Measurements from ENCODE around the gene KANK2.

The KANK2 gene

DNA sequence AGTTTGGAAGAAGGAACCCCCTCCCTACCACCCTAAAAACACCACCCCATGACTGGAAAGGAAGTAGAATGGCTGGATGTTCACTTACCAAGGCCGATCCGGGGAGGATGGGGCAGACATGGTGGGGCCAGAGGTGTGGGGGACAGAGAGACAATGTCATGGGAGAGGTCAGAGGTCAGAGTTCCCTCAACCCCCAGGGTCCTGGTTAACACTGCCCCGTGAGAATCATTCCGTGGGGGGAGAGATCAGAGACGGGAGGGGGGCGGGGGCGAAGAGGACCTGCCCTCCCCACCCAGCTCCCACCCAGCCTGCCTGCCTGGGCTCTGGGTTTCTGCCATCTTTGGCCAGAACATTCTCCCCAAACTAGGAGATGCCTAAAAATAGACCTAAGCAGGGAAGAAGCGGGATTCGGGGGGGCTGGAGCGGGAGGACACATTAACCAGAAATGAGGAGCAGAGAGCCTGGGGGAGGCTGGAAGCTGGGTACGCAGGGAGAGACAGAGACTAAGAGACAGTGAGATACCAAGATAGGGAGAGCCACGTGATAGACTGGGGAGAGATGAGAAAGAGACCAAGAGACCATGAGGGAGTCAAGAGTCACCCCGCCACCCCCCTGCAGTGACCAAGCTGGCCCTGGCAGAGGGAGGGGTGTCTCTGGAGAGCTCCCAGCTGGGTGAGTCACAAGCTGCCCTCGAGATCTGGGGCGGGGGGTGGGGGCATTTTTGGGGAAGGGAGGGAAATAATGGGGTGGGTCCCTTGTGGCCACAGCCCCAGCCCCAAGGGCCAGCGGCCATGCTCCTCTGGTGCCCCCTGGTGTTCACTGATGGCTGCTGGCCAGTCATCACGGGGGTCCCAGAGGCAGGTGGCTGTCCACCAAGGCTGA lies 6.1 kb upstream of the KANK2 start:
- no peak overlapping the region for H3K9ac ChIP-seq (ENCODE audit: low read depth, low read length)

DNA sequence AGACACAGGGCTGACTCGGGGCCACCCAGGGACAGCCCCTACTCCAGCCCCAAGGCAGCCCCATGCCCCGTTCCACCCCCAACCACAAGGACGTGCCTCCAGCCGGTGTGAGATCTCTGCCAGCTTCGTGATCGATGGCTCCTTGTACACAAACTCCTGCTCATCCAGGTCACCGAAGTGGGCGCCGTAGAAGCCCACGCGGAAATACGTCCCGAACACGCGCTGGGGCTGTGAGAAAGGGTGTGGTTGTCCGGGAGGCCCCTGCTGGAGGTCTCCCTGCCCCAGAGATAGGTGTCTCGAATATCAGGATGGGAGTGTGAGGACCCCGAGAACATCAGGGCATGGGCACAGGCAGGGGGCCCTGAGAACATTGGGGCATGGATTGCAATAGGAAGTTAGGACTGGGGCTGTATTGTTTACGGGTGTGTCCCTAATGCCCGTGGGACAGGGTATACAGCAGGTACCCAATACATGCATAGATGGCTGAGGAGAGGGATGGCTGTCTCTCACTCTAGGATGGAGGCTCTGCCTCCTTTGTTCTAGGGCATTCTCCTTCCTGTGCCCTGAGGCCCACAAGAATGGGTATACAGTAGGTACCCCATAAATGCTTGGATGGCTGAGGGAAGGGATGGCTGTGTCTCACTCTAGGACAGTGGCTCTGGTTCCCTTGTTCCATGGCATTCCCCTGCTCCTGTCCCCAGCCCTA lies 5.3 kb upstream of the KANK2 start:
- no peaks in the 10 kb centered on the region for H3K27me3 ChIP-seq (ENCODE audit: insufficient read depth, low read length, poor library complexity)
- H3K9ac ChIP-seq (ENCODE audit: low read depth, low read length): no peak overlapping the region
- no peak overlapping the region for H3K4me2 ChIP-seq (ENCODE audit: insufficient read depth, low read length)
- no peak for ATAC-seq (ENCODE audit: insufficient read depth, low read depth)
- H3K36me3 ChIP-seq (ENCODE audit: insufficient read depth, low read length): no peaks in the 10 kb centered on the region
- H3K4me3 ChIP-seq (ENCODE audit: low read depth in 1 of 2, low read length in 2 of 2): no peak overlapping the region
- TF ChIP-seq EZH2 (IDR thresholded peaks at IDR 0.05; ENCODE audit: borderline replicate concordance, low read depth, low read length, severe bottlenecking): no peak
- TF ChIP-seq, protein P1, sequence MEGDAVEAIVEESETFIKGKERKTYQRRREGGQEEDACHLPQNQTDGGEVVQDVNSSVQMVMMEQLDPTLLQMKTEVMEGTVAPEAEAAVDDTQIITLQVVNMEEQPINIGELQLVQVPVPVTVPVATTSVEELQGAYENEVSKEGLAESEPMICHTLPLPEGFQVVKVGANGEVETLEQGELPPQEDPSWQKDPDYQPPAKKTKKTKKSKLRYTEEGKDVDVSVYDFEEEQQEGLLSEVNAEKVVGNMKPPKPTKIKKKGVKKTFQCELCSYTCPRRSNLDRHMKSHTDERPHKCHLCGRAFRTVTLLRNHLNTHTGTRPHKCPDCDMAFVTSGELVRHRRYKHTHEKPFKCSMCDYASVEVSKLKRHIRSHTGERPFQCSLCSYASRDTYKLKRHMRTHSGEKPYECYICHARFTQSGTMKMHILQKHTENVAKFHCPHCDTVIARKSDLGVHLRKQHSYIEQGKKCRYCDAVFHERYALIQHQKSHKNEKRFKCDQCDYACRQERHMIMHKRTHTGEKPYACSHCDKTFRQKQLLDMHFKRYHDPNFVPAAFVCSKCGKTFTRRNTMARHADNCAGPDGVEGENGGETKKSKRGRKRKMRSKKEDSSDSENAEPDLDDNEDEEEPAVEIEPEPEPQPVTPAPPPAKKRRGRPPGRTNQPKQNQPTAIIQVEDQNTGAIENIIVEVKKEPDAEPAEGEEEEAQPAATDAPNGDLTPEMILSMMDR (IDR thresholded peaks at IDR 0.05; ENCODE audit: borderline replicate concordance, extremely low read depth, low read length, poor library complexity, severe bottlenecking): no peak
- no peaks in the 10 kb centered on the region for H3K9me3 ChIP-seq (ENCODE audit: insufficient read depth, low read length, severe bottlenecking)
- DNase-seq: no peak
- H3K4me1 ChIP-seq (ENCODE audit: insufficient read depth, low read length): peaks cover 4% of the 10 kb centered on the region
- H2AFZ ChIP-seq (ENCODE audit: low read depth, low read length): no peak overlapping the region
- no peaks in the 10 kb centered on the region for H4K20me1 ChIP-seq (ENCODE audit: insufficient read depth, low read length)
- H3K27ac ChIP-seq (ENCODE audit: low read length): no peak overlapping the region
- H3K79me2 ChIP-seq (ENCODE audit: insufficient read depth, low read length): no peaks in the 10 kb centered on the region

More for the DNA sequence above, 6.1 kb upstream of the KANK2 start:
- Histone ChIP-seq H3K4me3 (ENCODE audit: low read depth in 1 of 2, low read length in 2 of 2) (no peak overlapping the region), H3K36me3 (ENCODE audit: insufficient read depth, low read length) (no peaks in the 10 kb centered on the region), H2AFZ (ENCODE audit: low read depth, low read length) (no peak overlapping the region), H3K4me2 (ENCODE audit: insufficient read depth, low read length) (no peak overlapping the region), H4K20me1 (ENCODE audit: insufficient read depth, low read length) (no peaks in the 10 kb centered on the region; the same call in 1 of the 2 replicates), H3K79me2 (ENCODE audit: insufficient read depth, low read length) (no peaks in the 10 kb centered on the region), H3K27me3 (ENCODE audit: insufficient read depth, low read length, poor library complexity) (no peaks in the 10 kb centered on the region), H3K4me1 (ENCODE audit: insufficient read depth, low read length) (no peaks in the 10 kb centered on the region), H3K27ac (ENCODE audit: low read length) (no peak overlapping the region), H3K9me3 (ENCODE audit: insufficient read depth, low read length, severe bottlenecking) (no peaks in the 10 kb centered on the region)
- TF ChIP-seq EZH2 (IDR thresholded peaks at IDR 0.05; ENCODE audit: borderline replicate concordance, low read depth, low read length, severe bottlenecking): no peak
- TF ChIP-seq, protein P1 (IDR thresholded peaks at IDR 0.05; ENCODE audit: borderline replicate concordance, extremely low read depth, low read length, poor library complexity, severe bottlenecking): peak; percentile 74
- ATAC-seq (ENCODE audit: insufficient read depth, low read depth) (peak; percentile 66), DNase-seq (peak; percentile 42)

DNA sequence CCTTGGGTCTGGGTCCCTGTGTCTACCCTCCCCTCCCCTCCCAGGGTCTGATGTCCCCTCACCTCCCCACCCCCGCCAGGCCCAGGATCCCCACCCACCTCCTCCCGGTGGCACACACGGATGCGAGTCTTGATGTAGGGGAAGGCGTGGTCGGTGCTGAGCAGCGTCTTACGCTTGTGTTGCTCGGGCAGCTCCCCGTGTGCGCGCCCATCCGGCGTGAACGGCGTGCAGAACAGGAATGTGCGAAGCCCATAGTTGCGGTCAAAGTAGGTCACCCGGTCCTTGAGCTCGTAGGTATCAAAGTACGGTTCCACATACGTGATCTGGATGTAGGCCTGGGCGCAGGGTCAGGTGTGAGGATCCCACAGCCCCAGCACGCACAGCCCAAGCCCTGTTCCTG lies 4.4 kb upstream of the KANK2 start:
- H3K27ac ChIP-seq (ENCODE audit: low read length): no peak overlapping the region
- ATAC-seq (ENCODE audit: insufficient read depth, low read depth) (no peak), DNase-seq (no peak)
- H3K9ac ChIP-seq (ENCODE audit: low read depth, low read length): no peak overlapping the region
- no peaks in the 10 kb centered on the region for H3K79me2 ChIP-seq (ENCODE audit: insufficient read depth, low read length)
- H2AFZ ChIP-seq (ENCODE audit: low read depth, low read length): no peak overlapping the region
- no peaks in the 10 kb centered on the region for H4K20me1 ChIP-seq (ENCODE audit: insufficient read depth, low read length)
- no peaks in the 10 kb centered on the region for H3K36me3 ChIP-seq (ENCODE audit: insufficient read depth, low read length)
- H3K4me2 ChIP-seq (ENCODE audit: insufficient read depth, low read length): no peak overlapping the region
- TF ChIP-seq, protein P1 (IDR thresholded peaks at IDR 0.05; ENCODE audit: borderline replicate concordance, extremely low read depth, low read length, poor library complexity, severe bottlenecking): no peak
- no peak for TF ChIP-seq EZH2 (IDR thresholded peaks at IDR 0.05; ENCODE audit: borderline replicate concordance, low read depth, low read length, severe bottlenecking)
- peaks cover 11% of the 10 kb centered on the region for H3K4me1 ChIP-seq (ENCODE audit: insufficient read depth, low read length)
- H3K27me3 ChIP-seq (ENCODE audit: insufficient read depth, low read length, poor library complexity): no peaks in the 10 kb centered on the region
- H3K9me3 ChIP-seq (ENCODE audit: insufficient read depth, low read length, severe bottlenecking): no peaks in the 10 kb centered on the region
- H3K4me3 ChIP-seq (ENCODE audit: low read depth in 1 of 2, low read length in 2 of 2): no peak overlapping the region
